ENCODE measurements around the gene STARD8.
"Not testable (repeated sequence)": the region's sequence is repeated elsewhere in the genome, so short reads cannot be mapped to it uniquely, and the experiment has no call there.

STARD8 gene, protein sequence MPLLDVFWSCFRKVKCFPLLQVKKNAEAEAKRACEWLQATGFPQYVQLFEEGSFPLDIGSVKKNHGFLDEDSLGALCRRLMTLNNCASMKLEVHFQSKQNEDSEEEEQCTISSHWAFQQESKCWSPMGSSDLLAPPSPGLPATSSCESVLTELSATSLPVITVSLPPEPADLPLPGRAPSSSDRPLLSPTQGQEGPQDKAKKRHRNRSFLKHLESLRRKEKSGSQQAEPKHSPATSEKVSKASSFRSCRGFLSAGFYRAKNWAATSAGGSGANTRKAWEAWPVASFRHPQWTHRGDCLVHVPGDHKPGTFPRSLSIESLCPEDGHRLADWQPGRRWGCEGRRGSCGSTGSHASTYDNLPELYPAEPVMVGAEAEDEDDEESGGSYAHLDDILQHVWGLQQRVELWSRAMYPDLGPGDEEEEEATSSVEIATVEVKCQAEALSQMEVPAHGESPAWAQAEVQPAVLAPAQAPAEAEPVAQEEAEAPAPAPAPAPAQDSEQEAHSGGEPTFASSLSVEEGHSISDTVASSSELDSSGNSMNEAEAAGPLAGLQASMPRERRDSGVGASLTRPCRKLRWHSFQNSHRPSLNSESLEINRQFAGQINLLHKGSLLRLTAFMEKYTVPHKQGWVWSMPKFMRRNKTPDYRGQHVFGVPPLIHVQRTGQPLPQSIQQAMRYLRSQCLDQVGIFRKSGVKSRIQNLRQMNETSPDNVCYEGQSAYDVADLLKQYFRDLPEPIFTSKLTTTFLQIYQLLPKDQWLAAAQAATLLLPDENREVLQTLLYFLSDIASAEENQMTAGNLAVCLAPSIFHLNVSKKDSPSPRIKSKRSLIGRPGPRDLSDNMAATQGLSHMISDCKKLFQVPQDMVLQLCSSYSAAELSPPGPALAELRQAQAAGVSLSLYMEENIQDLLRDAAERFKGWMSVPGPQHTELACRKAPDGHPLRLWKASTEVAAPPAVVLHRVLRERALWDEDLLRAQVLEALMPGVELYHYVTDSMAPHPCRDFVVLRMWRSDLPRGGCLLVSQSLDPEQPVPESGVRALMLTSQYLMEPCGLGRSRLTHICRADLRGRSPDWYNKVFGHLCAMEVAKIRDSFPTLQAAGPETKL

DNA sequence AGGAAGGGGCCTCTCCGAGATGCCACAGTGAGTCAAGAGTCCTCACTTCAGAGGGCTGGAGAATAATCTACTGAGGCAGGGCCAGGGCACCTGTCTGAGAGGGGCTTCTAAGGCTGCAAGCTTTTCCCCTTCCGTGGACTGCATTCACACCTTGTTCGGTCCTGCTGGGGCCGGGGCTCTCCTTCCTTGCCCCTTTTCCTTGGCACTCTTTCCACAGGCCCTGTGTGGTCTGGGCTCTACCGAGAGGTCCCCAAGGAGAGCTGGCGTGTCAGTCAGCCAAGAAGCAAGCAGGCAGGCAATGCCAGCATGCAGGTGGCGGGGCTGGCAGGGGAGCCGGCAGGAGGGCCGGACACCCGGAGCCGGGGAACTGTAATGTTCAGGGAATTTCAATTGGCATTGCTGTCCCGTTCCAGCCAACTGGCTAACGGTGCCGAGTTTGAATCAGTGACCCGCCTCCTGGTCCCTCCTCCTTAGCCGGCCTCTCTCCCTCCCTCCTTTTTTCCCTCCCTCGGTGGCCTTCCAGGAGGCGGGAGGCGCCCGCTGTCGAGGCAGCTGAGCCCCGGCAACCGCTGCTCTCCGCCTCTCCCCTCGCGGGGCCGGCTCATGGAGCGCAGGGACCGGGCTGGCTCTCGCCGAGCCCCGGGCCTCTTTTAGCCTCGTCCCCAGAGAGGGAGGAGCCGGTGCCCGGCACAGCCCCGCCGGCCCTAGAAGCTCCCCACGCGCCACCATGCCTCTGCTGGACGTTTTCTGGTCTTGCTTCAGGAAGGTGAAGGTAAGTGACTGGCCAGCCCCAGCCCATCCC, at the start of gene STARD8:
STARD8 (plus strand) TSS at position 511 of the 802 bp plus-strand sequence; CDS start at position 728, 217 bp downstream.
- no peak for DNase-seq

DNA sequence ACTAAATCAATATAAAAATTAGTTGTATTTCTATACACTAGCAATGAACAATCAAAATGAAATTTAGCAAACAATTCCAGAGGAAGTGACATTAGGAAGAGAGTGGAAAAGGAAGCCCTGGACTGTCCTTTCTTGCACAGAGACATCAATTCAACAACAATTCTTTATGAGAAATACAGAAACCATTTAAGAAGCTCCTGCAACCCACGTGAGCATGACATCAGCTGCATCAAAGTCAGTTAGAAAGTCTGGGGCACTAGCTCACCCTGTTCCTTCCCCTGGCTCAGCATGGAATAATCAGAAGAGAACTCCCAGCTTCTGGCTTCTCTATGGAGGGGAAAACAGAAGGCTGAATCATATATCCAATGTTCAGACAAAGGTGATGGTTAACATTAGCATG, 48.6 kb upstream of the STARD8 start:
- DNase-seq, result no peak

DNA sequence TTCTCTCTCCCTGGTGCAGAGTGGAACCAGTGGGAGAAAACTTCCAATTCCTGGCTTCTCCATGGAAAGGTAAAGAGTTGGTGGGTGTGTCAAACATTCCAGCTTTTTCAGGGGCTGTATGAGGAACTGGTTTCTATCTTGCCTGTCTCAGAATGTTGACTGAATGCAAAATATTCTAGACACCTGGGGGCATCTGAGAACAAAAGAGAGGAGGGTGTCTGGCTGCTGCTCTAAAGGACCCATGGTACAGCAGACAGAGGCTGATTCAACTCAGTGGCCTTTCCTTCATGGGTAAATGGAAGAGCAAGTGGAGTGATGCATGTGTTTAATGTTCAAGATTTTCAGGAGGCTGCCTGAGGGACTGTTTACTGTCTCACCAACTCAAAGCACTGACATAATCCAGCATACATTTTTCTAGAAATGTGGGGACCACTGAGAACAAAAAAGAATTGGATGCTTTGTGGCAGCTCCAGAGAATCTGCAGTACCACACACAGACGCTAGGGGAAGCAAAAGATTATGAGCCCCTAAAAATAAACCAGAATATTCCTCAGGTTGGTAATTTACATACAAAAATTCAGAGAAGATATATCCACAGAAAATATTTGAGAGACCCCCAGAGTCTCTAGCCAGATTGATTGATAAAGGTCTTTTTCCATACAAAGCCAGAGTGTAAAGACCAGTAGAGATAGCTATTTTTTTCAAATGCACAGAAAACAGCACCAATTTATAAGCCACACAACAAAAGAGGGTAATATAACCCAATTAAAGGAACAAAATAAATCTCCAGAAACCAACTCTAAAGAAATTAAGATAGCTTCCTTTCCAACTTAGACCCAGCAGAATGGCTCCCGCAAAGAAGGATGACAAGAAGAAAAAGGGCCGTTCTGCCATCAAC, 48.0 kb upstream of the STARD8 start:
- no peak for DNase-seq

DNA sequence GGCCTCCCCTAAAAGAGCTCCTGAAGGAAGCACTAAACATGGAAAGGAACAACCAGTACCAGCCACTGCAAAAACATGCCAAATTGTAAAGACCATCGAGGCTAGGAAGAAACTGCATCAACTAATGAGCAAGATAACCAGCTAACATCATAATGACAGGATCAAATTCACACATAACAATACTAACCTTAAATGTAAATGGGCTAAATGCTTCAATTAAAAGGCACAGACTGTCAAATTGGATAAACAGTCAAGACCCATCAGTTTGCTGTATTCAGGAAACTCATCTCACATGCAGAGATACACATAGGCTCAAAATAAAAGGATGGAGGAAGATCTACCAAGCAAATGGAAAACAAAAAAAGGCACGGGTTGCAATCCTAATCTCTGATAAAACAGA, 43.2 kb upstream of the STARD8 start:
- DNase-seq, result not testable (repeated sequence)

DNA sequence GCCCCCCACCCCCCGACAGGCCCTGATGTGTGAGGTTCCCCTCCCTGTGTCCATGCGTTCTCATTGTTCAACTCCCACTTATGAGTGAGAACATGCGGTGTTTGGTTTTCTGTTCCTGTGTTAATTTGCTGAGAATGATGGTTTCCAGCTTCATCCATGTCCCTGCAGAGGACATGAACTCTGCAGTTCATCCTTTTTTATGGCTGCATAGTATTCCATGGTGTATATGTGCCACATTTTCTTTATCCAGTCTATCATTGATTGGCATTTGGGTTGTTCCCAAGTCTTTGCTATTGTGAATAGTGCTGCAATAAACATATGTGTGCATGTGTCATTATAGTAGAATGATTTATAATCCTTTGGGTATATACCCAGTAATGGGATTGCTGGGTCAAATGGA, 32.7 kb upstream of the STARD8 start:
- DNase-seq, result not testable (repeated sequence)

DNA sequence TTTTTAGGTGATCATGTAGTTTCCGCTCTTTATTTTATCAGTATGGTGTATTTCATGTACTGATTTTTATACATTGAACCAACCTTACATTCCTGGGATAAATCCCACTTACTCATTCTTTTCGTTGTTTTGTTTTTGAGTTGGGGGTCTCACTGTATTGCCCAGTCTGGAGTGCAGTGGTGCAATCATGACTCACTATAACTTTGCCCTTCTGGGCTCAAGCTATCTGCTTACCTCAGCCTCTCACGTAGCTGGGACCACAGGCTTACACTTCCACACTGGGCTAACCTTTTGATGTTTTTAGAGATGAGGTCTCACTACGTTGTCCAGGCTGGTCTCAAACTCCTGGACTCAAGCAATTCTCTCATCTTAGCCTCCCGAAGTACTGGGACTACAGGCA, 19.5 kb upstream of the STARD8 start:
- DNase-seq, result no peak

DNA sequence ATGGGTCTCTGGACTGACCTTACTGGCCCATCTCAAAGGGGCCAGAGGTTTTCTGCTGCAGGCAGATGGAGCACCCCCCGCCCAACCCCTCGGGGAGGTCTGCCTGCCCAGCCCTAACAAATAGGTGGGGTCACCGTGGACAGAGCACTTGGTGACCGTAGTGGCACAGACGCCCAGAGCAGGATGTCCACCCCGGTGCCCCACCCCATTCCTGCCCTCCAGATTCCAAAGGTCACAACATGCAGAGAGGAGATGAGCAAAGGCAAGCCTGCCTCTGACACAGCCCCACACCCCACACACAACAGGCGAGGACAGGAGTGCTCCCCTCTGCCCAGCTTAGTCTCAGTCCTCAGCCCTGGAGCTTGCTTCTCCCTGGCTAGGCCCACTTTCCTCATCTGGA, 17.5 kb upstream of the STARD8 start:
- not testable (repeated sequence) for DNase-seq

DNA sequence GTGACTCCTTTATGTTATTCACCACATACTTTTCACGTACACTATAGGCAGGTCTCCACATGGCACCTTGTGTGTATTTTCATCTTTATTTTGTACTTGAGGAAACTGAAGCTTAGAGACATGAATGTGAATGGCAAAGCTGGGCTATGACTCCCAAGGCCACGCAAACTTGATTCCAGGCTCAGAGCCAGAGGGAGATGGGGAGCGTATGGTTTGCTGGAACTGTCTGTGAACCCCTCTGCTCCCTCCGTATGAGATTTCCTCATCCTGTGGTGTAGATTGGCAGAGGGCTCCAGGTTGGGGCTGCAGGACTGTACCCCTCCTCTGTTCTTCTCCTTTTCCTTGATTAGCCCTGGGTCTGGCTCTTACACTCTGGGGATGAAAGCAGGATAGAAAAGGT, 16.1 kb upstream of the STARD8 start:
- DNase-seq, result no peak

DNA sequence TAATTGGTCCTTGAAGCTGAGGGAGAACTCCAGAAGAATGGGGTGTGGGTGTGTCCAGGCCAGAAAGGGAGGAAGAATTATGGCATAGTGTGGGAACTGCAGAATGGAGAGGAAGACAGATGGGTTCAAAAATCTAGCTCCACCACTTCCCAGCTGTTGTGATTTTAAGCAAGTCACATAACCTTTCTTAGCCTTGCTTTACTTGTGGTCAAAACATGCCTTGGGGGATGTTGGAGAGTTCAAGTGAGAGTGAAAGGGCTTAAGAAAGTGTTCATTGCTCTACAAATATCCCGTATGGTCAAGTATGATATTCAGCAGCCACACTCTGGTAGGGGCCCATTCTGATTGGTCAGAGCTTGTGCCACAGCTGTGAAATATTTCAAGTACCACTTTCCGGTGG, 15.0 kb upstream of the STARD8 start:
- DNase-seq, result no peak

DNA sequence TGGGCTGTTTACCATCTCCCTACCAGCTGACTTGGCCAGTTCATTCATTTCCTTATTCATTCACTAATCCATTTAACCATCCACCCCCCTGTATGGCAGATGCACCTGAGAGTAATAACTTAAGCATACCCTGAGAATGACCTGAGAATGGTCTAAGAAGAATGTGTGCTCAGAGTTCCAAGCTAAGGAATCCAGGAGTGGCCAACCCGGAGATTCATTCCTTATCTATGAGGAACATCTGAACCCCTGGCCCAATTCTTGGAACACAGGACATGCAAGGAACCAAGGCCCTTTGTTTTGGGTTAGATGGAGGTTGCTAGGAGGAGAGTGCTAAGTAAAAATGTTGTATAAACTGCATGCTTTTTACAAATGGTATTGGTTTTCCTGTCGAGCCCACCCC, 13.5 kb upstream of the STARD8 start:
- DNase-seq, result no peak

DNA sequence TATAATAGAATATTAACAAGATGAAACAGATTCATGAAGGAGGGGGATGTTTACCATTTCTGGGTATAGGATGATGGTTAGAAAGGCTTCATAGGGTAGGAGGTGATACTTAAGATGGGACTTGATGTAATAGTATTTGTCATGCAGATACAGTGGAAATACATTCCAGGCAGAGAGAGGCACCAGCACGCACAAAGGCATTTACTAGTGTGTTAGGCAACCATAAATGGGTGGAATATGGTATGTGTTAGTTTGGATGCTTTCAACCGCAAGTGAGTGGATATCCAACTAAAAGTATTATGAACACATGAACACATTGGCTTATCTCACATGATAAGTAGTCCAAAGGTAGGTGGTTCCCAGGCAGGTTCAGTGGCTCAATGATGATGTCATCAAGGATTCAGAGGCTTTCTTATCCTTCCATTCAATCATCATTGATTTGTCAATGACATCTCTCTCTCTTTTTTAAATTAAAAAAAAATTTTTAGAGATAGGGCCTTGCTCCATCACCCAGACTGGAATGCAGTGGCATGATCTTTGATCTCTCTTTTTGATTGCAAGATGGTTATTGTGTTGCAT, 12.7 kb upstream of the STARD8 start:
- DNase-seq, result no peak

DNA sequence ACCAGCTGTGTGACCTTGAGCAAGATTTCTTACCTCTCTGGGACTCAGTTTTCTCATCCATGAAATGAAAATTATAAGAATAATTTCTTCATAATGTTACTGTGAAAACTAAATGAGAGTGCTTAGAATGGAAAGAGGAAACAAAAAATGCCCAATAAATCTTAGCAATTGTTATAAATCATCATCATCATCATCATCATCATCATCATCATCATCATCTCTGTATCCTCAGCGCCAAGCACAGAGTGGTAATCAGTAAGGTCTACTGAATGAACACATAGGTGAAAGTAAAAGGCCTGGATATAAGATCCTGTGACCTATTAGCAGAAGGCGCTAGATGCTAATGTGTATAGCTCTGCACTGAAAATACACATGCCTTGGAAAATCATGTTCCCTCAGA, 6.8 kb upstream of the STARD8 start:
- DNase-seq, result no peak

DNA sequence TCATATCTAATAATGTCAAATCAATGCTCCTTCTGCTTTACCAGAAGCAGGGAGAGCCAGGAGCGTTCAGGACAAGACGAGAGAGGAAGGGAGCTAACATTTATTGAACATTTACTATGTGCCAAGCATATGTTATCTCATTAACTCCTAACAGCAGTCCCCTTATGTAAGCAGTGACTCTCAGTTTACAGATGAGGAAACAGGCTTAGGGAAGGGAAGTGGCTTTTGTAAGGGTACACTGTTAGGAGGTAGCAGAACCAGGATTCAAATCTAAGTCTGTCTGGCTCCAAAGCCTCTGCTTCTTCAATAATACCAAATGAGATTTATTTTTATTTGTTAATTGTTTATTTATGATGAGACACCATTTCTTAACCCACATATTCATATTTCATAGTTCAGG, 2.6 kb upstream of the STARD8 start:
- no peak for DNase-seq

DNA sequence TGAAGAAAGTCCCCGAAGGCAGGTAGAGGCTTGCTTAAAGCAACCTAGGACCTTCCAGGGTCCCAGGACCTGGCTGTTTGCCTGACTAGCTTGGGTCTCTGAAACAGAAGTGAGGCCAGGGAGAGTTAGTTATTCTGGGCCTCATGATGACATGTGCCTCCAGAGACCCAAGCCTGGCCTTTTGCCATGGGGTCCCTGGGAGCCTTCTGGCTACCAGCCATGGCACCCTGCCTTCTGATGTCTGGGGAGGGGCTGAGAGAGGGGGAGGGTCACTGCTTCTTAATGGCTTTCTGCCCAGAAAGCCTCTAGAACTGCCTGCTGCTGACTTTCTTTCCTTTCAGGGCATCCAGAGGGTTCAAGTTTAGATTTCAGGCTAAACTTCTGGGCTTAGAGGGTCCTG, 1.0 kb upstream of the STARD8 start:
- no peak for DNase-seq

DNA sequence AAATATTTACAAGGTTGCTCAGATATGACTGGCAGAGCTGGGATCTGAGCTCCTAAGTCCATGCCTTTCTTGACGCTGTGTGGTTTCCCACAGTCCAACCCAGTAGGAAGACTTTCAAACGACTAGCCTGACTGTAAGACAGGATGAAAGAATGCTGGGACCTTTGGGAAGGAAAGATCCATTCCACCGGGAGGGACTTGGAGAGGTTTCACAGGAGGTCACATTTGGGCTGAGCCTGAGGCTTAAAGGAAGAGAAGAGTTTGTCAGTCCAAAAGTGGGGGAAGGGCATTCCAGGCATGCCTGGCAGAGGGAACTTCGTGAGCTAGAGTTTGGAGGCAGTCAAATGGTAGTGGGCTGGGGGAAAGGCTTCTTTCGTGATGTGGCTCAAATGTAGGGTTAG, 1.5 kb downstream of the STARD8 start:
- DNase-seq, result no peak

DNA sequence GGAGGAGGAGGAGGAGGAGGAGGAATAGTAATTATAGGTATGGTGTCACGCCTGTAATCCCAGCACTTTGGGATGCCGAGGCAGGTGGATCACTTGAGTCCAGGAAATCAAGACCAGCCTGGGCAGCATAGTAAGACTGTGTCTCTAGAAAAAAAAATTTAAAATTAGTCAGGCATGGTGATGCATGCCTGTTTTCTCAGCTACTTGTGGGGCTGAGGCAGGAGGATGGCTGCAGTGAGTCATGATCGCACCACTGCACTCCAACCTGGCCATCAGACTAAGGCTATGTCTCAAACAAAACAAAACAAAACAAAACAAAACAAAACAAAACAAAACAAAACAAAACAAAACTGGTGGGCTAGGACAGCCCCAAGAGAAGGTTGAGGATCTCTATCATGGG, 3.0 kb downstream of the STARD8 start:
- no peak for DNase-seq

DNA sequence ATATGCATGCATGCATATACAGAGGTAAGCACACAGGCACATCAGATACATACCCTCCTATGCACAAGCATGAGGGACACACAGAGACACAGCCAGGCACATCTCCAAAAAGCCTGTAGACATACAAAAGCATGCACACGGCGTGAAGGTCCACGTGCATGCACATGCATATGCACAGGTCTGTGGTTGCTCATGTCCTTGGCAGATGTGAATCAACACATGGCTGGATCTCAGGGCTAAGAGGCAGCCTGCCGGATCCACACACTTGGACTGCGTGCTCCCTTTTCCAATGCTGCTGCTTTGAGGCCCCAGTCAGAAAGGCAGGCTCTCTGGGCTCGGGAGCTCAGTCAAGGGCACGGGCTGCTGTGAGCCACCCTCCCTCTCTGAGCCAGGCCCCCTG, 3.6 kb downstream of the STARD8 start:
- no peak for DNase-seq

DNA sequence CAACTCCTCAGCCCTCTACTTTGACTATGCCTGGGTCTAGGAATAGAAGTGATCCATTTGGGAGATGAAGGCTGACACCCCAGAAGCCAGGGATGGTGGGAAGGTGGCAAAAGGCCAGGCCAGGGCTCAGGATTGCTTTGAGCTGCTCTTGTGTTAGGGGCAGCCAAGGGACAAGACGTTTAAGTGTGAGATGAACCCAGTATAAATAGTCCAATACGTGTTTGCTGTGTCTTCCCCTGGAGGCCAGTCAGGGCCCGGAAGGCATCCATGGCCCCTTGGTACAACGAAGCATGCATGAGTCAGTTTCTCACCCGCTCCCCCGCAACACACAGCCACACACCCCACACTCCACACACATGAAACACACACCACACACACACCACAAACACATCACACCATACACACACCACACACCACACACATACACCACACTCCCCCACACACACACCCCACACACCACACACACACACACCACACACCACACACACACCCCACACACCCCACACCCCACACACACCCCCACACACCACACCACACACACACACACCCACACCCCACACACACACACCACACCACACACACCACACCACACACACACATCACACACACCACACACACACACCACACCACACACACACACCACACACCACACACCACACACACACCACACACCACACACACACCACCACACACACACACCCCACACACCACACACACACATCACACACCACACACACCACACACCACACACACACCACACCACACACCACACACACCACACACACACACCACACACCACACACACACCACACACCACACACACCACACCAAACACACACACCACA, 5.1 kb downstream of the STARD8 start:
- no peak for DNase-seq

DNA sequence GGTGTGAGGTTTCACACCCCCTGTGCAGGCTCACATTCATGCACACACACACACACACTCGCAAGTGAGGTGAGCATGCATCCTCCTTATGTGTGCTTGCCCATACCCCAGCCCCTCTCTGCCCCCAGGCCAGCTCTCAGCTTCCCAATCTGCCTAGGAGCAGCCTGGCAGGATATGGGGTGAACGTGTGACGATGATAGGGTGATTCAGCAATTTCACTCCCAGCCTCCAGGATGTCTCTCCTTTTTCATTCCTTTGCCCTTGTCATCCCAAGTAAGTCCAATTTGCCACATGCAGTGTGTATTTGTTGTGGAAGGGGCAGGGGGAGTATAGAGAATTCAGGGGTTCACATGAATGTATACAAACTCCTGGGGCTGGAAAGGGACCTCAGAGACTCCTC, 7.2 kb downstream of the STARD8 start:
- no peak for DNase-seq

DNA sequence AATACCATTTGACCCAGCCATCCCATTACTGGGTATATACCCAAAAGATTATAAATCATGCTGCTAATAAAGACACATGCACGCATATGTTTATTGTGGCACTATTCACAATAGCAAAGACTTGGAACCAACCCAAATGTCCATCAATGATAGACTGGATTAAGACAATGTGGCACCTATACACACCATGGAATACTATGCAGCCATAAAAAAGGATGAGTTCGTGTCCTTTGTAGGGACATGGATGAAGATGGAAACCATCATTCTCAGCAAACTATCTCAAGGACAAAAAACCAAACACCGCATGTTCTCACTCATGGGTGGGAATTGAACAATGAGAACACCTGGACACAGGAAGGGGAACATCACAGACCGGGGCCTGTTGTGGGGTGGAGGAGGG, 9.0 kb downstream of the STARD8 start:
- DNase-seq, result not testable (repeated sequence)
